Inflammatory macrophage (primary cell): ENCODE measurements around the gene THBS3.
A peak's percentile ranks its signal among the peaks of the same experiment; 100 is the strongest.
"Not testable (repeated sequence)": the region's sequence is repeated elsewhere in the genome, so short reads cannot be mapped to it uniquely, and the experiment has no call there.

Source experiments
- DNase-seq, 2 donors: peaks; one replicate each; pipeline ENCODE4 v3.0.0-alpha.2; 2020 to 2022
- total RNA-seq, 18 experiments: gene quantifications; one replicate each; lab custom pipeline; 2026; ENCODE audit warnings: mixed read lengths in 6 of 18, inconsistent platforms in 2 of 18; lab: John Stamatoyannopoulos, UW

THBS3 gene
- total RNA-seq, result 5.9 to 57.3 (median 18.1) reads per million in 18 experiments

- DNase-seq, result no peak
Measured at GRCh38 chr1:155207806-155208540, at the start of gene THBS3. THBS3 (minus strand) TSS chr1:155207897; CDS start chr1:155207876, 21 bp downstream.

- DNase-seq, result no peak
Measured at GRCh38 chr1:155256058-155256852, 48.6 kb upstream of the THBS3 start.

GRCh38 chr1:155255243-155256007, 47.7 kb upstream of the THBS3 start, which contains the start of gene ENTREP3:
ENTREP3 (minus strand) TSS chr1:155255483; CDS start chr1:155254877, 606 bp downstream.
- DNase-seq, result peak; percentile 40 to 58

- DNase-seq, result no peak
Measured at GRCh38 chr1:155254714-155255242, 47.1 kb upstream of the THBS3 start.

- no peak for DNase-seq
Measured at GRCh38 chr1:155254228-155254713, 46.6 kb upstream of the THBS3 start.

GRCh38 chr1:155253797-155254196, 46.1 kb upstream of the THBS3 start:
- DNase-seq, result no peak

- no peak for DNase-seq
Measured at GRCh38 chr1:155253208-155253607, 45.5 kb upstream of the THBS3 start.

- DNase-seq, result no peak
Measured at GRCh38 chr1:155251566-155251965, 43.9 kb upstream of the THBS3 start.

GRCh38 chr1:155250633-155251449, 43.1 kb upstream of the THBS3 start:
- DNase-seq, result peak; percentile 94 to 95

- DNase-seq, result no peak
Measured at GRCh38 chr1:155250246-155250632, 42.5 kb upstream of the THBS3 start.

- DNase-seq, result no peak
Measured at GRCh38 chr1:155247667-155248553, 40.2 kb upstream of the THBS3 start.

- DNase-seq, result not testable (repeated sequence)
Measured at GRCh38 chr1:155246796-155247195, 39.1 kb upstream of the THBS3 start.

- no peak for DNase-seq
Measured at GRCh38 chr1:155245163-155245524, 37.4 kb upstream of the THBS3 start.

GRCh38 chr1:155244368-155245162, 36.9 kb upstream of the THBS3 start:
- DNase-seq, result peak; percentile 97 to 99

GRCh38 chr1:155242805-155243358, 35.2 kb upstream of the THBS3 start:
- no peak for DNase-seq

GRCh38 chr1:155241841-155242264, 34.2 kb upstream of the THBS3 start:
- DNase-seq, result peak; percentile 91 to 97

GRCh38 chr1:155241069-155241679, 33.5 kb upstream of the THBS3 start:
- peak; percentile 92 for DNase-seq

GRCh38 chr1:155236451-155236850, 28.8 kb upstream of the THBS3 start:
- DNase-seq, result peak; percentile 41 to 66

GRCh38 chr1:155235375-155235774, 27.7 kb upstream of the THBS3 start:
- not testable (repeated sequence) for DNase-seq
